NB4 (cell line): Measurements from ENCODE around the gene FAM50B.

ENCODE experiments used
- DNase-seq: peaks from one replicate; pipeline ENCODE4 v3.0.0; 2010; ENCODE audit warnings: low read depth
- H3K4me3 ChIP-seq: one replicate; pipeline ENCODE4 v1.5.1; 2011; ENCODE audit warnings: mild to moderate bottlenecking, low read depth, low read length, moderate library complexity
- MYC ChIP-seq: IDR thresholded peaks from 2 replicates; pipeline ENCODE4 v1.6.1; 2011; ENCODE audit warnings: low read depth, low read length
- POLR2A ChIP-seq: IDR thresholded peaks from 2 replicates; pipeline ENCODE4 v1.6.1; 2011; ENCODE audit warnings: mild to moderate bottlenecking; ENCODE audit not compliant: insufficient read length; ENCODE audit errors: extremely low read depth
- TF ChIP-seq, protein P1 (sequence below): IDR thresholded peaks from 2 replicates; pipeline ENCODE4 v1.6.1; 2011; ENCODE audit warnings: low read depth, low read length
- TF ChIP-seq, protein P2 (sequence below): IDR thresholded peaks from one replicate; pipeline ENCODE4 v1.5.1; 2012; ENCODE audit warnings: low read depth, low read length

Gene FAM50B

DNA sequence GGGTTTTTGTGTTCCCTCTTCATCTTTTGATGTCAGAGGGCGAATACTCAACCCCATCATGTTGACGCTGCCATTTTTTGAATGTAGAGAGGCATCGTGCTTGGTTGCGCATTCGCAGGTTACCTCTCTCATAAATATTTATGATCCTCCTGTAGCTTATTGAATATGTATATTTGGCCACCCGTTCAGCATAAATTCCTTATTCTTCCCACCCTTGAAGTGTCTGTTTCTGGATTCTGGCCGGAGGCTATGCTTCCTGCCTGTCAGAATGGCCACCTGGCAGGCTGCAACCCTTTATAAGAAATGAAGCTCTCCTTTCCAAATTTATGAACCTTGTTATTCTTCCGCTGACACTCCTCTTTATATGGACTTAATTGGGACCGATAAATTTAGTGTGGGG, 40.9 kb downstream of the FAM50B start:
- TF ChIP-seq, protein P1, sequence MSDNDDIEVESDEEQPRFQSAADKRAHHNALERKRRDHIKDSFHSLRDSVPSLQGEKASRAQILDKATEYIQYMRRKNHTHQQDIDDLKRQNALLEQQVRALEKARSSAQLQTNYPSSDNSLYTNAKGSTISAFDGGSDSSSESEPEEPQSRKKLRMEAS, result no peak
- TF ChIP-seq MYC, result no peak
- TF ChIP-seq POLR2A, result no peak
- TF ChIP-seq, protein P2, sequence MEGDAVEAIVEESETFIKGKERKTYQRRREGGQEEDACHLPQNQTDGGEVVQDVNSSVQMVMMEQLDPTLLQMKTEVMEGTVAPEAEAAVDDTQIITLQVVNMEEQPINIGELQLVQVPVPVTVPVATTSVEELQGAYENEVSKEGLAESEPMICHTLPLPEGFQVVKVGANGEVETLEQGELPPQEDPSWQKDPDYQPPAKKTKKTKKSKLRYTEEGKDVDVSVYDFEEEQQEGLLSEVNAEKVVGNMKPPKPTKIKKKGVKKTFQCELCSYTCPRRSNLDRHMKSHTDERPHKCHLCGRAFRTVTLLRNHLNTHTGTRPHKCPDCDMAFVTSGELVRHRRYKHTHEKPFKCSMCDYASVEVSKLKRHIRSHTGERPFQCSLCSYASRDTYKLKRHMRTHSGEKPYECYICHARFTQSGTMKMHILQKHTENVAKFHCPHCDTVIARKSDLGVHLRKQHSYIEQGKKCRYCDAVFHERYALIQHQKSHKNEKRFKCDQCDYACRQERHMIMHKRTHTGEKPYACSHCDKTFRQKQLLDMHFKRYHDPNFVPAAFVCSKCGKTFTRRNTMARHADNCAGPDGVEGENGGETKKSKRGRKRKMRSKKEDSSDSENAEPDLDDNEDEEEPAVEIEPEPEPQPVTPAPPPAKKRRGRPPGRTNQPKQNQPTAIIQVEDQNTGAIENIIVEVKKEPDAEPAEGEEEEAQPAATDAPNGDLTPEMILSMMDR, result no peak
- DNase-seq, result no peak
- no peak overlapping the region for H3K4me3 ChIP-seq

DNA sequence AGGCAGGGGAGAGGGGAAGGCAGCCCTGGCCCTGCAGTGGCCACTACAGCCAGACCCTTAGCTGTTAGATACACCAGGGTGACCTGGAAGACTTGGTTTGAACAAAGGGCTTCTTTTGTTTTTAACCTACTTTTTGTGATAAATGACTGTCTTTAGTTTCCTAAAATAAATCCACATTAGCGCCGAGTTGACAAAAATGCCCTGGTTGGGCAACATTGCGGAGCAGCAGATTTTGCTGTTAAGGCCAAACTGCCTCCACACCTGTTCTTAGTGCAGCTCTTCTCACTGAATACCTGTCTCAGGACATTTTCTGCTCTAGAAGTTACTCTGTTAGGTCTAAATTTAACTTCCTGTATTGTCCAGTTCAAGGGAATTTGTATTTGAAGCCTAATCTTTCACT, 42.7 kb downstream of the FAM50B start:
- no peak for DNase-seq
- no peak for TF ChIP-seq MYC
- TF ChIP-seq, protein P1, result no peak
- no peak for TF ChIP-seq POLR2A
- TF ChIP-seq, protein P2, result no peak
- H3K4me3 ChIP-seq, result no peak overlapping the region

DNA sequence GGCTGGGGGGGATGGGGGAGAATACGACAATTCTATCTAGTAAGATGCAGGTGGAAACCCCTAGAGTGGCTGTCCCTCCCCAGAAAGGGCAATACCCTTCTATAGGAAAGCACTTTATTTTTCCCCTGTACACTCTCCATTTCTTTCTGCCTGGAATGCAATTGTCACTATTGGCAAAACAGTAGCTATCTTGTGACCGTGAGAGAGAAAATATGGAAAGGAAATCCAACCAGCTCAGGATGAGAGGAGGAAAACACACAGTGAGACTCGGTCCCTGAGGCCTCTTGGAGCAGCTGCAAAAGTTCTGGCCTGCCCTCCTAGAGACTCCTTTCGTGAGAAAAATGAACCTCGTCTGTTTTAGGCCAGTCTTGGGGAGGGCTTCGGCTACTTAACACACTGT, 43.4 kb downstream of the FAM50B start:
- no peak for TF ChIP-seq POLR2A
- TF ChIP-seq, protein P1, result no peak
- TF ChIP-seq, protein P2, result no peak
- TF ChIP-seq MYC, result no peak
- no peak for DNase-seq

DNA sequence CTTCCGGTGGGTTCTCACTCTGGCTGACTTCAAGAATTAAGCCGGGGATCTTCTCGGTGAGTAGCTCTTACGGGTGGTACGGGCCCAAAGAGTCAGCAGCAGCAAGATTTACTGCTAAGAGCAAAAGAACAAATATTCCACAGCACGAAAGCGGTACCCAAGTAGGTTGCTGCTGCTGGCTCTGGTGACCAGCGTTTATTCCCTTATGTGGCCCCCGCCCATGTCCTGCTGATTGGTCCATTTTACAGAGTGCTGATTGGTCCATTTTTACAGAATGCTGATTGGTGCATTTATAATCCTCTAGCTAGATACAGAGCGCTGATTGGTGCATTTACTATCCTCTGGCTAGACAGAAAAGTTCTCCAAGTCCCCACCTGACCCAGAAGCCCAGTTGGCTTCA, 44.3 kb downstream of the FAM50B start:
- H3K4me3 ChIP-seq, result no peak overlapping the region
- no peak for DNase-seq
- TF ChIP-seq, protein P2, result no peak
- TF ChIP-seq POLR2A, result no peak
- TF ChIP-seq, protein P1, result no peak
- TF ChIP-seq MYC, result no peak

More for the DNA sequence above, 43.4 kb downstream of the FAM50B start:
- H3K4me3 ChIP-seq, result no peak overlapping the region

DNA sequence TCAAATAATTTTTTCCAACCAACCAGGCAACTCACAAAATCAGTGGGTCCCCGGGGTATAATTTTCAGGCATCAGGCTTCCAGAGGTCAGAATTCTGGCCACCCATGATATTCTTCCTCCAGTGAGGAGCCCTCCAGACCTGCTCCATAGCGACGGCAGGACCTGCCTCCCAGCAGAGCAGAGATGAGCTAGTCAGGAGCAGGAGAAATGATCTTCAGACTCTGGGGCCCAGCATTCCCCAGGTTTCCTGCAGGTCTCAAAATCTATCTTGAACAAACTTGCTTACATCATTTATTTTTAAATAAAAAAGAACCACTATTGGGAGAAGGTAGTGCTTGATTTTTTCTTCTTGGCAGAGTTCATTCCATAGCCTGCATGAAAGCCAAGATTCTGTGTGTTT, 44.7 kb downstream of the FAM50B start:
- no peak overlapping the region for H3K4me3 ChIP-seq
- TF ChIP-seq, protein P2, result no peak
- TF ChIP-seq MYC (no peak), POLR2A (no peak)
- TF ChIP-seq, protein P1, result no peak
- DNase-seq, result no peak
